GM21786 (cell line): ENCODE results near the gene OCIAD1.
A peak's percentile ranks its signal among the peaks of the same experiment; 100 is the strongest.
"Not testable (repeated sequence)": the region's sequence is repeated elsewhere in the genome, so short reads cannot be mapped to it uniquely, and the experiment has no call there.

Source experiments
- ATAC-seq: cut with Tn5 transposase; IDR thresholded peaks from one replicate; pipeline ENCODE4 v1.9.1; 2021; ENCODE audit not compliant: unreplicated experiment

OCIAD1 gene

GRCh38 chr4:48830706-48831531 is at the start of gene OCIAD1:
Gene OCIAD1, plus strand, starts transcription at chr4:48831088. Its CDS starts 1,537 bp downstream, at chr4:48832625.
- ATAC-seq = peak; percentile 99

- no peak for ATAC-seq
Measured at GRCh38 chr4:48781968-48782367, 48.9 kb upstream of the OCIAD1 start.

GRCh38 chr4:48785302-48785701 is 45.6 kb upstream of the OCIAD1 start:
- no peak for ATAC-seq

GRCh38 chr4:48786549-48786948 is 44.3 kb upstream of the OCIAD1 start:
- ATAC-seq = no peak

- ATAC-seq = no peak
Measured at GRCh38 chr4:48787056-48787455, 43.8 kb upstream of the OCIAD1 start.

- no peak for ATAC-seq
Measured at GRCh38 chr4:48790561-48790960, 40.3 kb upstream of the OCIAD1 start.

- no peak for ATAC-seq
Measured at GRCh38 chr4:48791313-48791712, 39.6 kb upstream of the OCIAD1 start.

GRCh38 chr4:48792348-48793006 is 38.4 kb upstream of the OCIAD1 start:
- ATAC-seq = no peak

GRCh38 chr4:48795108-48795507 is 35.8 kb upstream of the OCIAD1 start:
- no peak for ATAC-seq

GRCh38 chr4:48796191-48796926 is 34.5 kb upstream of the OCIAD1 start:
- ATAC-seq = no peak

GRCh38 chr4:48796927-48797679 is 33.8 kb upstream of the OCIAD1 start:
- no peak for ATAC-seq

GRCh38 chr4:48798117-48798516 is 32.8 kb upstream of the OCIAD1 start:
- ATAC-seq = no peak

- ATAC-seq = no peak
Measured at GRCh38 chr4:48799157-48799556, 31.7 kb upstream of the OCIAD1 start.

GRCh38 chr4:48800155-48800554 is 30.7 kb upstream of the OCIAD1 start:
- ATAC-seq = not testable (repeated sequence)

GRCh38 chr4:48801016-48801715 is 29.7 kb upstream of the OCIAD1 start:
- ATAC-seq = no peak

GRCh38 chr4:48804584-48805301 is 26.1 kb upstream of the OCIAD1 start:
- ATAC-seq = no peak

GRCh38 chr4:48812866-48813265 is 18.0 kb upstream of the OCIAD1 start:
- no peak for ATAC-seq

- no peak for ATAC-seq
Measured at GRCh38 chr4:48813964-48814363, 16.9 kb upstream of the OCIAD1 start.

- peak; percentile 61 for ATAC-seq
Measured at GRCh38 chr4:48815483-48815882, 15.4 kb upstream of the OCIAD1 start.

GRCh38 chr4:48816297-48816696 is 14.6 kb upstream of the OCIAD1 start:
- not testable (repeated sequence) for ATAC-seq
